DMS114 treated with DMSO at 0.1 percent for 48 hours (cell line): ENCODE results near the gene APOL5.
"Not testable (repeated sequence)": the region's sequence is repeated elsewhere in the genome, so short reads cannot be mapped to it uniquely, and the experiment has no call there.

ENCODE experiments used
- DNase-seq: peaks from one replicate; lab custom pipeline; 2025; ENCODE audit not compliant: unreplicated experiment; lab: John Stamatoyannopoulos, UW

The APOL5 gene

GRCh38 chr22:35717572-35717971 is at the start of gene APOL5:
Gene APOL5, plus strand, starts transcription at chr22:35717872. Its CDS starts 0 bp downstream, at chr22:35717872.
- no peak for DNase-seq

GRCh38 chr22:35674335-35674734 is 43.3 kb upstream of the APOL5 start:
- no peak for DNase-seq

- DNase-seq: not testable (repeated sequence)
Measured at GRCh38 chr22:35676065-35676464, 41.6 kb upstream of the APOL5 start.

DNA sequence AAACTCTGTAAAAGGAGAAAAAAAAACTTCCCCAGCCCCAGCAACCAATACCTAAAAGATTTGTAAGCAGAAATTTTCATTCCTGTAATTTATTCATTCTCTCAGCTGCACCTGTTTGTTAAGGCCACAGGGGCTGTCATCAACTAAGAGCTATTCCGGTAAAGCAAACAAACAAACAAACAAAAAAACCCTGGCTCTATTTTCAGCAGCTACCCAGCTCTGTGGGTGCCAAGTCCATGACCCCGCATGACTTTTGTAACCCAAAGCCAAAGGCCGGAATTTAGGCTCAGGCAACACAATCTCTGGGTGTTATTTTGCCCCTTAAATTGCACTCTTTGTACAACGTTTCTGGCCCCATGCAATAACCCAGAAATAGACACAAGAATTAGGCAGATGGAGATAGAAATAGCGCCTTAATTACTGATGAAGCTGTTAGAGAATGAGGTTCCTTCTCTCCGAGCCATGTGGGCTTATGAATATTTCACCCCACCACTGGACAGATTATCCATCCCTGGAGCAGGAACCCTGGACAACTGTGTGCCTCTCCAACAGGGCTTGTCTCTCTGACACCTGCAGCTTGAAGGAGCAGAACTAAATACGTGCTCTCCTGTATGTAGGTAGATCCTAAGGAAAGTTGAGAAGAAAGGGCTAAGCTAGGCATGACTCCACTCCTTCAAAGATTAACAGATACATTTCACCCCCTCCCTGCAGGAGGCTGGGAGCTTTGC is 40.0 kb upstream of the APOL5 start:
- no peak for DNase-seq

GRCh38 chr22:35678836-35679235 is 38.8 kb upstream of the APOL5 start:
- no peak for DNase-seq

DNA sequence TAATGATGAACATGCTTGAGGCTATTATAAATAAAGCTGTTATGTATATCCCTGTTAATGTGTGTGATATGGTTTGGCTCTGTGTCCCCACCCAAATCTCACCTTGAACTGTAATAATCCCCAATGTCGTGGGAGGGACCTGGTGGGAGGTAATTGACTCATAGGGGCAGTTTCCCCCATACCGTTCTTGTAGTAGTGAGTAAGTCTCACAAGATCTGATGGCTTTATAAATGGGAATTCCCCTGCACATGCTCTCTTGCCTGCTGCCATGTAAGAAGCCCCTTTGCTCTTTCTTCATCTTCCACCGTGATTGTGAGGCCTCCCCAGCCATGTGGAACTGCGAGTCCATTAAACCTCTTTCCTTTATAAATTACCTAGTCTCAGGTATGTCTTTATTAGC is 38.2 kb upstream of the APOL5 start:
- not testable (repeated sequence) for DNase-seq

DNA sequence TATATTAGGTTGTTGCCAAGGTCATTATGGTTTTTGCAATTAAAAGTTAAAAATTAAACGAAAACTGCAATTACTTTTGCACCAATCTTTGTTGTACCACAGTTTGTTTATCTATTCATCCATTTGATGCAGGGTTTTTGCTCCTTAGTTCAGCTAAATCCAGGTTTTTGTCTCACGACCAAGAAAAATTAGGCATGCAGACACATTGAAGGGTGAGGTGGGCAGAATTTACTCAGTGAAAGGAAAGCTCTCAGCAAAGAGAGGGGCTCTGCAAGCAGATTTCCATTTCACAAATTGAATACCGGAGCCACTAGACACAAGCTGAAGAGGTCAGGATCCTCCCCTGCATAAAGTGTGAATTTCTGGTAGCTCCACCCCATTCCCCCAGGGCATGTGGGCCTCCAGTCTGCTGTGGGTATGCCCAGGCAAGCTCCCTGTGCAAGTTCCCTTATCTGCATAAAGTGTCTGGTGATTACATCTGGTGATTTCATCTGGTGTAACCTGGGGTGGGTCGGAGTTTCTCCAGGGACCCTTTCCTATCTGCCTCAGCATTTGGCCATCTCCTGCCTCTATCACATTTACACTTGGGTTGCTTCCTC is 36.1 kb upstream of the APOL5 start:
- no peak for DNase-seq

- no peak for DNase-seq
Measured at GRCh38 chr22:35683560-35683959, 34.1 kb upstream of the APOL5 start.

DNA sequence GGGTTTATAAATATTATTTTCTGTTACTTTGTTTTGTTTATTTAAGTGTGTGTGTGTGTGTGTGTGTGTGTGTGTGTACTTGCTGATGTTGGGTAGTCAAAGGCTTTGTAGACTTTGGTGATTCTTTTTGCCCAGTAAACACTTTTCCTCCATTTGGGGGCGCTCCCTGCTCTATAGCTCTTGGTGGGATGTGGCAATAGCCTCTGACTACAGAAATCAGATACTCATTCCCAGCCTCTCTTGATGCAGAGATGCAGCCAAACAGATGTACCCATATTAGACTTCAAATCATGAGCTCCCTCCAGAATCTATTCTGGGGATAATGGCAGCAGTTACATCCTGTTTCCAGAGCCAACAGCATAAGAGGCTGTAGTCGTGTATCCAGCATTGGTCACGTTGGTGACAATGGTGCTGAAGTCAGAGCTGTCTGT is 33.4 kb upstream of the APOL5 start:
- no peak for DNase-seq

DNA sequence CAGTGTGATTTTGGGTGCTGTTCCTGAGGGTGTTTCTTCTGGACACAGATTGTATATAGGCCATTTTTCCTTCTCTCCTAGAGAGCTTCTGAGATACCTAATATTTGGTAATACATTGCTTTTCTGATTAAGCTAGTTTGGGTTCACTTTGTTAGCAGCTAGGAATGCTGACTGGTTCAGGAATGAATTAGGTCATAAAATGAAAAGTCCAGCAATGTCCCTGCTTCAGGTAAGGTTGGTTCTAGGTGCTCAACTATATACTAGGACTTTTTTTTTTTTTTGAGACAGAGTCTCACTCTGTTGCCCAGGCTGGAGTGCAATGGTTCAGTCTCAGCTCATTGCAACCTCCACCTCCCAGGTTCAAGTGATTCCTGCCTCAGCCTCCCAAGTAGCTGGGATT is 32.9 kb upstream of the APOL5 start:
- no peak for DNase-seq

DNA sequence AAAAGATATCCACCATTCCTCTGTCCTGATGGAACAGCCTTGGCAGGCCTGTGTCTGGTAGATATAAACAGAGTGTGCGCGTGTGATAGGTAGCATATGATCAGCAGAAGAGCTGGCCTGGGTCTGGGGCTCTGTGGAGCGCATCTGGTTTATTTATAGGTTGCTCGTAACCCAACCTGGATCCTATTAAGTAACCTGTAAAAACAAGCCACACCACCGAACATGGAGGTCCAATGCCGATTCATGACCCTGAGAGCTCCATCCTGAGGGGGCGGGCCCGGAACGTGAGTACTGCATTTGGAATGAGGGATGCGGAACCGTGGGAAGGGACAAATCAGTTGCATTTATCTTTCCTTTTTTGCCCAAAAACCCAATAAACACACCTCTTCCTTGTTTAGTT is 31.9 kb upstream of the APOL5 start:
- no peak for DNase-seq

GRCh38 chr22:35686298-35686697 is 31.4 kb upstream of the APOL5 start:
- no peak for DNase-seq

DNA sequence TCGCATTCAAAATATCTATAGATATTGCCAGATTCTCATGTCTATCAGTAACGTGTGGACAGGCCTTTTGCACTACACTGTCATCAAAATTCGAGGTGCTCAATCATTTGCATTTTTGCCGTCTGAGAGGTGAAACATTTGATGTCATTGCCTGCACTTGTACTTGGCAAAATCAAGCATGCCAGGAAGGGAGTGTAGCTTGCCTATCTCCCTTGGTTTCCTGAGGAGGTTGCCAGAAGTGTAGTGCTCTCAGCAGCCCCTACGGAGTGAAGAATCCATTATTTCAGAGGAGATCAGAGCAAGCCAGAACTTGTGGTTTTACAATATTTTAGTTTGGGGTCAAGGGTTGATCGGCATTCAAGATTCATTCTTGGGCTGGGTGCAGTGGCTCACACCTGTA is 30.2 kb upstream of the APOL5 start:
- DNase-seq: no peak

GRCh38 chr22:35688913-35689675 is 28.6 kb upstream of the APOL5 start:
- no peak for DNase-seq

- DNase-seq: no peak
Measured at GRCh38 chr22:35690001-35690400, 27.7 kb upstream of the APOL5 start.

DNA sequence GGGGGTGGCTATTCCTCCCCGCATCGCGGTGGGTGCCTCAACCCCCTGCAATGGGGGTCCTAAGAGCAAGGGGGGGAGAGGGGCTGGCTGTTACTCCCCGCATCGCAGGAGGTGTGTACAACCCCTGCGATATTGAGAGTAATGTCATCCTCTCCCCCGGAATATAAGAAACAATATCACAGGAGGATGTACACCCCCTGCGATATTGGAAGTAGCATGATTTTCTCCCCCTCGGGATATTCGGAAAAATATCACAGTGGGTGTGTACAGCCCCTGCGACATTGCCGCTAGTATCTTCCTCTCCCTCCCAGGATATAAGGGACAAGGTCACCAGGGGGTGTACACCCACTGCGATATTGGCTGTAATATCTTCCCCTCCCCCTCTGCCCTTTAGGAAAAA is 22.5 kb upstream of the APOL5 start:
- DNase-seq: no peak

DNA sequence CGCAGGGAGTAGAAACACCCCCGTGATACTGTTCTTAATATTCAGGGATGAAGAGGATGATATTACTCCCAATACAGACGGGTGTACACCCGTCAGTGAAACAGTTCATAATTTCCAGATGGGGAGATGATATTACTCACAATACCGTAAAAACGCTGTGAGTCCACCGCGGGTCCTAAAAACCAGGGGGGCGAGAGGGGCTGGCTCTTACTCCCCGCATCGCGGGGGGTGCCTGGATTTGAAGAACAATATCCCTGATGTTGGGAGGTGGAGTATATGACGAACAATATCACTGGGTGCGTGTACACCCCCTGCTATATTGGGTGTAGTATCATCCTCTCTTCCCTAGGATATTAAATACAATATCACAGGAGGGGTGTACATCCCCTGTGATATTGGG is 20.5 kb upstream of the APOL5 start:
- DNase-seq: no peak

DNA sequence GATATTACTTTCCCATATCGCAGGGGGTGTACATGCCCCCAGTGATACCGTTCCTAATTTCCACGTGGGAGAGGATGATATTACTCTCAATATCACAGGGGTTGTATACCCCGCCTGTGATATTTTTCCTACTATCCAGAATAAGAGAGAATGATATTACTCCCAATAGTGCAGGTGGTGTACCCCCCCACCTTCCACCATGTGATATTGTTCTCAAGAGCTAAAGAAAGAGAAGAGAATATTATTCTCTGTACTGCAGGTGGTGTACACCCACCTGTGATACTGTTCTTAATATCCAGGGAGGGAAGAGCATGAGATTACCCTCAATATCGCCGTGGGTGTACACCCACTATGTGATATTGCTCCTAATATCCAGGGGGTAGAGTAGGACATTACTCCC is 17.8 kb upstream of the APOL5 start:
- DNase-seq: not testable (repeated sequence)

DNA sequence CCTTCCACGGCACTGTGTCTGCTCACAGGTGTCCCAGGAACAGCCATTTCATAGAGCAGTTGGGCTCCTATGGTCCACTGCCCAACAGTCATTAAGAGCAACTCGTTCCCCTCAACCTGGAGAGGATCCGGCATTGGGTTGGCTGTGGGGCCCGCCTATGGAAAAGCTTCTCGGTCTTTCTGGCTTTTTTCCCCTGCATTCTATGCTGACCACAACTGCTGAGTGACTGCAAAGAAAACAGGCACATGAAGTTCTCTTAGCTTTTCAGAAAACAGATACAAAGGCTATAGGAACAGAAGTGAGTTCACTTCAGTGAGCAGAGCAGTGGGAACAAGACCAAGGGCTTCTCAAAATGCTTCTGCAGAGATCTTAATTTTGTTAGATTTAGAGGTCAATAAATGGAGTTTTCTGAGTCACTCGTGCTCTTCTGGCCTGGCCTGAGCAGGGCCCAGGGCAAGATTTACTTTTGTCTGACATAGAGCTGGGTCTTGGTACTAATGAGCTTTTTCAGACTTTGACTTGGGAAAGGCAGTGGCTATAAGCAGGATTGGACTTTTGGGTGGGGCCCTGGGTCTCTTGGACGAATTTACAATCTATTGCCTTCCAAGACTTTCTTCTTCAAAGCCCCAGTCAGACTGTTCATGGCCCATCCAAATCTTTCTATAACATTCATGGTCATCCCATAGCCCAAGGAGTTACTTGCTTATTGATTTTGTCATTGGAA is 13.6 kb upstream of the APOL5 start:
- no peak for DNase-seq

GRCh38 chr22:35705141-35705540 is 12.5 kb upstream of the APOL5 start:
- no peak for DNase-seq

- DNase-seq: no peak
Measured at GRCh38 chr22:35708453-35708852, 9.2 kb upstream of the APOL5 start.
